HEK293T (cell line): Measurements from ENCODE around the gene ASTN2.

Source experiments
- BHLHE40 ChIP-seq: fragments of 450-650 bp; IDR thresholded peaks from 2 replicates; pipeline ENCODE4 v1.6.1; 2016; ENCODE audit warnings: mild to moderate bottlenecking, moderate library complexity, borderline replicate concordance
- FOXA1 ChIP-seq: fragments of 450-650 bp; IDR thresholded peaks from 2 replicates; pipeline ENCODE4 v1.6.1; 2016; ENCODE audit warnings: mild to moderate bottlenecking
- FOXK2 ChIP-seq: fragments of 450-650 bp; IDR thresholded peaks from 2 replicates; pipeline ENCODE4 v1.6.1; 2016; ENCODE audit warnings: mild to moderate bottlenecking
- FOXM1 ChIP-seq: fragments of 450-650 bp; IDR thresholded peaks from 2 replicates; pipeline ENCODE4 v1.6.1; 2017; ENCODE audit warnings: mild to moderate bottlenecking, borderline replicate concordance
- SP1 ChIP-seq: fragments of 450-650 bp; IDR thresholded peaks from 2 replicates; pipeline ENCODE4 v1.6.1; 2017
- SUZ12 ChIP-seq: fragments of 450-650 bp; IDR thresholded peaks from 2 replicates; pipeline ENCODE4 v1.6.1; 2016; ENCODE audit warnings: mild to moderate bottlenecking
- ZNF384 ChIP-seq: fragments of 450-650 bp; IDR thresholded peaks from 2 replicates; pipeline ENCODE4 v1.6.1; 2016

DNA sequence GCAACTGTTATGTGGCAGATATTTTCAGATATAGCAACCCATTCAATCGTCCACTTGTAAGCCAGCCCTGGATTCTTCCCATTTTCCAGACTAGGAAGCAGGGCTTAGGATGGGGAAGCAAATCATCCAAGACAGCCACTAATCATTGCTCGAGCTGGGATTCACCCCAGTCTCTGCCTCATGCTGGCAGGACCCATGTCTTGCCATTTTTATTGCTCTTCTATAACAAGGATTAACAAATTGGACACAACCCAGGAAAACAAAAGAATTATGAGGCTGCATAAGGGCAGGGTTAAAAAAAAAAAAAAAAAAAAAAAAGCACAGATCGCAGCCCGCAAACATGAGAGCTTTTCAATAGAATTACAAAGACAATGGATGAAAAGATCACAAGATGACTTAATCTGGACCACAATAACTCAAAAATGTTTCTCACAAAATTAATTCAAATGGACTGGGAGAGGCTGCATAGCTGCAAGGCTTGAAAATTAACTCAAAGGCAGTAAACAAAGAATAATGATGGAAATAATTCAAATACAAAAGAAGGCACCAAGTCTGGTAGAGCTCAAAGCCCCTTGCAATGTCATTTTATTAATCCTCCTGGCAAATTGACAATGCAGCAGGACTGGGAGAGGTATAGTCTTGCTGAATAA is 40.7 kb downstream of the ASTN2 start:
- TF ChIP-seq FOXK2: no peak
- no peak for TF ChIP-seq BHLHE40
- TF ChIP-seq SP1: no peak
- TF ChIP-seq SUZ12: no peak
- TF ChIP-seq ZNF384: no peak
- no peak for TF ChIP-seq FOXM1
- TF ChIP-seq FOXA1: no peak
